ENCODE measurements around the gene KLHDC8B.

The KLHDC8B gene

DNA sequence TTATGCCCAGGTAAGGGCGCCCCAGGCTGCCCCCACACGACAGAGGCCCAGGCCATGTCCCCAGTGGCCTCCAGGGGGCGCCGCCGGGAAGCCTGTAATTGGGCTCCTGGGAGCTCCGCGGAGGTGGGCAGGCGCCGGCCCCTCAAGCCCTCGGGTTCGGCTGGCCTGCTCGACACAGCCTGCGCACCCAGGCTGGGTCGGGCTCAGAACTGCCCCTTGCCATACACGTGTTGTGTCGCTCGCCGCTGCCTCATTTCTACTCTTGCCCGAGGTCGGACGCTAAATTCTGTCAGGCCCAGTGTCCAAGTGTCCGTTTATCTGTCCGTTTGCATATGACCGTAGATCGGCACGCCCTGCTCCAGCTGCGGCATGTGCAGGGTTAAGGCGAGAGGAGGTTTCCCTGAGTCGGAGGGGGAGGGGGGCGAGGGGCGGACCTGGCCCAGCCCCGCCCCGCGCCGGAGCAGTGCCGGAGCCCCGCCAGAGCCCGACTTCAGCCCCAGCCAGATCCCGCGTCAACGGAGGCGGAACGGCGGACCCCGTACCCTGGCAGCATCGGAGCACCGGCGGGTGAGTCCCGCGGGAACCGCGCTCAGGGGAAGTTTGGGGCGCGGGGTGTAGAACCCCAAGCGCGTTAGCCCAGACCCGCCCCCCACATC is at the start of gene KLHDC8B:
Gene KLHDC8B, plus strand, starts transcription at position 480 of the 656 bp plus-strand sequence. CDS start 1,172 bp downstream, outside the sequence.
- peak; percentile 79 to 83 for ATAC-seq

DNA sequence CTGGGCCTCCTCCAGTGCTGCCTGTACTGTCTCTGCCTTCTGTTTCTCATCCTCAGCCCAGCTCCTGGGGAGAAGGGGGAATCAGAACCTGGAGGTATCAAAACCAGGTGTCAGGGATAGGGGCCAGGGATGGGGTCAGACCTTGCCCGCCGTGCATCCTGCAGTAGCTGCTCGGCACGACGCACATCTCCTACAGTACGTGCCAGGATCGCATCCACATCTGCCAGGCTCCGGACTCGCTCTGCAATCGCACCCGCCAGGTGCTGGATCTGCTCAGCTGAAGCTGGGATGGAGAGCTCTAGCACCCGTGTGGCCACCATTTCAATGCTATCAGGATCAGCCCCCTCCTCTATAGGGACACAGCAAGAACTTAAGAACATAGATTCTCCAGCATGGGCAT is 49.4 kb upstream of the KLHDC8B start:
- no peak for ATAC-seq

DNA sequence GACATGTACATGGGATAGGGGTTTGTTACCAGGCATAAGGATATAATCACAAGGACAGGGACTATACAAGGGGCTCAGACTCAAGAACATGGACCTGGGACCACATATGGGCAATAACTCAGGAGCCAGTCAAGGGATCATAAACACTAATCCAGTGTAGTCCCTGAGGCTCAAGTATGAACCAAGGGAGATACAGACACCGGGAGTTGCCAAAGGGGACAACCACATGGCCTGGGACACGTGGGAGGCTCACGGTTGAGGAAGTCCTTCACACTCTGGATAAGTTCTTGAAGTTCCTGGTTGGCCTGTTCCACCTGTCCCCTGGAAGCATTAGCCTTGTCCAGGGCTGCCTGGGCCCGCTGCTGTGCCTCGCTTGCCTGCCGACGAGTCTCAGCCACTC is 48.9 kb upstream of the KLHDC8B start:
- ATAC-seq: no peak

DNA sequence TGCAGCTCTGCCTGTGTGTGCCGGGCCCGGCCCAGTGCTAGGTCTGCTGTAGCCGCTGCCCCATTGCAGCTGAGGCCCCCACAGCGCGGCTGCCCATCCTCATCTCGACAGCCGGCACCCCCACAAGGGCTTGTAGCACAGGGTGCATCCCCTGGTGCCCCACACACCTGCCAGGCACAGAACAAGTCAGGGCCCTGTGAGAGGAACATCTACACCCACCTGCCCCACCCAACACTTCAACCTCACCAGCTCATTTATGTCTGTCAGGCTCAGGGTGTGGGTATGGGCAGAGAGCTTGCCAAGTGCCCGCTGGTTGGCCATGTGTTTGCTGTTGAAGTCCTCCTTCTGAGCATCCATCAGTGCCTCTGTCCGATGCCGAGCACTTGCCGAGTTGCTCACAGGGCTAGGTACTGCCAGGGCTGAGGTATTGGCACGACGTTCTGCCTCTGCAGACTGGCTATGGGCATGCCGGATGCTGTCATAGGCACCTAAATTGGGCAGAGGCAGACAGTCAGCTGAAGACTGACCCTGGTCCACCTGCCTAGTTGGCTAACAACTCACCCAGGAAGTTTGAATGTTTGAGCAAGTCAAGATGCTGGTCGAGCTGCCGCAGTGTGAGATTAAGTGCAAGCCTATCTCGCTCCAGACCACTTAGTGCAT is 48.4 kb upstream of the KLHDC8B start:
- ATAC-seq: no peak

DNA sequence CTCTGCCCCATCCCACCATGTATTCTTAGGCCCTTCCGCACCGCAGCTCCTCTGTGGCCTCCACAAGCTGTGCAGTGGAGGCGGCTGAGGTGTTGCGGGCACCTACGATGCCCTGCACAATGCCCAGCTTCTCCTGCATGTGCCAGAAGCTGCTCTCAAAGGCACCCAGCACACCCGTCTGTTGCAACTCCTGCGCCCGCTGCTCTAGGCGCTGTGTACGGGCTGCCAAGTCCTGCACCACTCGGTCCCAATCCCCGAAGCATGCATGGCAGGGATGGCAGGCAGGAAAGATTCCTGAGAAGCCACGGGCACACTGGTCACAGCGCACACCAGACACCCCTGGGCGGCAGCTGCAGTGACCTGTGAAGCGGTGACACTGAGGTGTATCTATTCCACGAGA is 47.7 kb upstream of the KLHDC8B start:
- no peak for ATAC-seq

DNA sequence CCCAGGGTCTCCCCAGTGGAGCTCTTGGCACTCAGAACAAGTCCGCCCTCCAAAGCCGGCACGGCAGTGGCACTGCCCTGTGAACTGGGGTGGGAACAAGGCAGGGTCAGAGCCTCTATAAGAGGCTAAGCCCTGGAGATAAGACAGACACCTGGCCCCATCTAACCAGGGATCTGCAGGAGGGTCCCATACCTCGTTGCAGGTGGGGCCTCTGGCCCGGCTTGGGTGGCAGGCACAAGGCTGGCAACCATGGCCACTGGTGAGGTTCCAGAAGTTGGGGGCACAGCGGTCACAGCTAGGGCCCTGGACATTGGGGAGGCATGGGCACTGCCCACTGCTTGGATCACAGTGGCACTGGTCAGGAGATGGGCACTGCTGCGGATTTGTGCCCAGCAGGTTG is 47.2 kb upstream of the KLHDC8B start:
- no peak for ATAC-seq

DNA sequence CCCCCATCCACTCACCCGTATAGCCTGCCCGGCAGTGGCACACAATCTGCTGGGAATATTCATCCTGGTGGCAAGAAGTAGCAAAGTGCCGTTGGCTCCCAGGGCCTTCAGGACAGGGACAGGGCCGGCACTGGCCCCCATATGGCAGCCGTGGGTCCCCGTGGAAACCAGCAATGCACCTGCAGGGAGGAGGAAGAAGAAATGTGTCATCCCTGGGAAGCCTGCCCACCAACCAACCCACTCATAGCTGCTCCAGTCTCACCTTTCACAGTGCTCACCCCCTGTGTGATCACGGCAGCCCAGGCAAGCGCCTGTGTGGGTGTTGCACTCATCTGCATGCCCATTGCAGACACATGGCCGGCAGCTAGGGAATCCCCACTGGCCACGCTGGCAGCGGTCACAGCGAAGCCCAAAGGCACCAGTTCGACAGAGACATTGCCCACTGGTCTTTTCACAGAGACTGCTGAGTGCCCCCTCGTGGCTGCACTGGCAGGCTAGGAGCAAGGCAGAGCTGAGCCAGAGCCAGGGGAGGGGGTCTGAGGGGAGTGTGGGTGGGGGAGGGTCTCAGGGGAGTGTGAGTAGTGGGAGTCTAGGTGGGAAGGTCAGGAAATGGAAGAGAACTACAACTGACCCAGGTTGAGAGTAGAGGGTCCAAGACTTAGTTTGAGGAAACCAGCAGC is 46.3 kb upstream of the KLHDC8B start:
- no peak for ATAC-seq

DNA sequence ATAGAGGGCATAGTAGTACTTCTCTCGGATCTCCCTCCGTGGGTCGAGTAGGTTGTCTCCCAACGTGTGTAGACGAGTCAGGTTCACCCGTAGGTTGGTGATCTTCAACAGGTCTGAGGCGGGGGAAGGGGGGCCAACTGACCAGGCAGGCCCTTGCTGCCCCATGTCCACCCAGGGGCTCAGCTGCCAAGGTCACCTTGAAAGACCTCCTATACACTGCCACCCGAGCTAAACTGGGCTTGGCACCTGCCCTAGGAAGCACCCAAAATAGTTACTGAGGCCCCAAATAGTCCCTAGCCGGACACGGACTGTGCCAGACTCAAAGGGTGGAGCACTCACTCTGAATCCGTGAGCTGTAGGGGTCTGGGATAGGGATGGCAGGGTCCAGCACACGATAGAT is 40.4 kb upstream of the KLHDC8B start:
- ATAC-seq: no peak

DNA sequence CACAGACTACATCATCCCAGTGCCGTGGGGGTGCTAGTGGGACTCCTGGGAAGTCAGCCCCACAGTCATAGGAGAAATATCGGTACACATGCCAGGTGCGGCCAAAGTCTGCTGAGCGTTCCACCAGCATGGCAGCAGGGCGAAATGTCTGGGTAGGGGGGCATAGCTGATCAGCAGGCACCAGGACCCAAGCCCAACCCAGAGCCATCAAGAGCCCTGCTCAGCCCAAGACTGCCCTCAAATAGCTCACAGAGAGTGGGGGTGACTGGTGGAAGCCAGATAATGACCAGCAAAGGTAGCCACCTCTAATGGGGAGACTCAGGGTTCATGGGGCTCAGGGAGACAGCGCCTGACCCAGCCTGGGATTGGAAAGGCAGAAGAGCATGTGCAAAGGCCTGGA is 39.8 kb upstream of the KLHDC8B start:
- ATAC-seq: no peak

DNA sequence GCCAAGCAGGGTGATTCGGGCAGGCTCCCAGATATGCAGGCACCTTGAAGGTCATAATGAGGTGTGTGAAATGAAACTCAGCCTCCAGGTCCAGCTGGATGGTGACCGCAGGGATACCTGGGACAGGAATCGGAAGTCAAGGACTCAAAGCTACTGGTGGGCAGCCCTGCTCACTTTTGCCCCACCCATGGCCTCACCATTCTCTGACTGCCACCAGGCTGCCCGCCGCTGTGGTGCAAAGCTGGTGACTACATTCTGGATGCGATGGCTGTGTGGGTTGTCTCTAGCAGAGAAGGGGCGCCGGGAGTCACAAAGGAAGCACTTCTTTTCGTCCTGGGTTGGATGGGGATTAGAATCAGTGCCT is 39.3 kb upstream of the KLHDC8B start:
- no peak for ATAC-seq

DNA sequence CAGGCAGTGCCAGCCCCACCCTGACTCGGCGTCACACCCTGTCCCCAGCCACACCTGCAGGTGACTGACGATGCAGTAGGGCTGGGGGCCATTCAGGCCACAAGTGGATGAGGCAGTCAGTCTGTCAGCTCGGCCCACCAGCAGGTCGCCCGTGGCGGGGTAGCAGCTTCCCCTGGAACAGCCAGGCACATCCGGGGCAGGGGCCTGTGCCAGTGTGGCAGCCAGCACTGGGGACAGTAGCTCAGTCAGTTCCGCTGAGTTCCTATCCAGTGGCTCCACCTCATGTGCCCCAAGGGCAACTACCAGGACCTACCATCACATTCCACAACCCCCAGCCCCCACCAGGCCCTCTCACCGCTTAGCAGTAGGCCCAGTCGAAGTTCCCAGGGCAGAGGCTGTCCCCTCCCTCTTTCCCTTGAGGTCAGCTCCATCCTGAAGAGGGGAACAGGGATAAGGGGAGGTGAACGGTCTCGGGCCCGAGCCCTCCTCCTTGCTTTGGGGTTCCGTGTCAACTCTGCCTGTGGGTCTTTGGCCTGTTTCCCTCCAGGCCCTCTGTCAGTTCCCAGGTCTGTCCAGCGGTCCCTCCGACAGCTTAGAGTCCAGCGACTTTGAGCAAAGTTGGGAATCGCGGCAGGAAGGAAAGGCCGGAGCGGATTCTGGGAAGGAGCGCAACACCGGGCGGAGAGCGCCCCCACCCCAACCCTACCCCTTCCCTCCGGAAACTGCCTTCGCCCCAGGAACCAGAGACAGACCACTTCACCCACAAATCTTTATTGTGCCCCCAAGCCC is 38.8 kb upstream of the KLHDC8B start, which contains the start of gene LAMB2:
Gene LAMB2, minus strand, starts transcription at position 614 of the 789 bp plus-strand sequence. Its CDS starts 183 bp downstream, at position 431.
- ATAC-seq: no peak

DNA sequence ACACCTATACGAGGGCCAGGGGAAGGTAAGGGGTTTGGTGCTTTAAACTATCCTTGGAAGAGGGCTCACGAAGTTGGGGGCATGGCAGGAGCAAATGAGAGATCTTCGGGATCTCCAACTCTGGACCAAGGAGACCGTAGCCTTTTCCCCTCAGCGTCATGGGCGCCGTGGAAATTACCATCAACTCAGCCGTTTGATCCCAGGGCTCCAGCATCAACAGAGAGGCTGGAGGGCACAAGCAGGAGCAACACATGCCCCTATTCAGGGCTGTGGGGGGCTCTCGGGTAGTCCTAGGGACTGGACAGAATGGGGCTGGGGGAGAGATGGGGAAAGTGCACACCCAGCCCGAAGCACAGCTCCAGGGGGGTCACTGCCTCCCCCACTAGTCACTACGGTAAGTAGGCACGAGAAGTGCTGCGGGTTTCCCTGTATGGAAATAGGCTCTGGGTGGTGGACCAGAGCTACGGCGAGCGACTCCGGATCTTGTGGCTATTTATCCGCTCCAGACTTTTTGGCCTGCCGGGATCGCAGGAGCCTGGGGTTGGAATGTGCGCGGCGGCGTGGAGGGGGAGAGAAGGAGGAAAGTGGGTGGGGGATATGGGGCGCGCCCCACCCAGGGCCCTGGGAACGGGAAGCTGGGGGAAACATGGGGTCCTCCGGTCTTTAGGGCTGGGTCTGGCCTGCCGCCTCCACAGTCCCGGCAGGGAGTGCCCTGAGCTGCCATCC is 38.0 kb upstream of the KLHDC8B start:
- ATAC-seq: no peak

DNA sequence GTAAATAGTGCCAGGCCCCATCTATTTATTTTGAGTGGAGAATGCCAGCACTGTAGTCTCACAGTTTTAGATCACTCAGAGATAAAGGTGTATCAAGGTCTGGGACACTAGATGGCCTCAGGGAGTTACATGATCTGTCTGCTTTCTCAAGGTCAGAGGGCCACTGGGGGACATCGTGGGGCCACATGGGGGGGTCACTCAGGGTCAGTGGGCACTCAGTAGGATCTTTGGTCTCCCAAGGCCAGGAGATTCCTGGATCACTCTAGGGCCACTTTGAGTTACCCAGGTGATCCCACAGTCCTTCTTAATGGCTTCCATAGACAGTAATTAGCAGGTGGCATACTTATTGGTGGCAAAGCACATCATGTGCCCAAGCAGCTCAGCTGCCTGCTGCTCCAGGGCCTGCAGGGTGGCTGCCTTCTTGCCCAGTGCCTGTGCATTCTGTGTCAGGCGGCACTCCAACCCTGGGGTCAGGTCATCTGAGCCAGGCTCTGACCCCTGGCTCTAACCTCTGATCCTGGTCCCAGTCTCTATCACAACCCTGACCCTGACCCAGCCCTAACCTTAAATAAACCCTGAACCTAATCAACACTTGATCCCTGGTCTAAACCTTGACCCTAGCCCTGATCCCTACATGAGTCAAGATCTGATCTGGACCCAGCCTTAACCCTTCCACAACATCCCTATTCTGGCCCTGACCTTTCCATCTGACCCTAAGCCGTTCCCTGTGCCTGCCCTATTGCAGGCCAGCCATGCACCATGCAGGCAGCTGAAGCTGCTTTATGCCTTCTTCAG is 36.7 kb upstream of the KLHDC8B start:
- ATAC-seq: no peak

DNA sequence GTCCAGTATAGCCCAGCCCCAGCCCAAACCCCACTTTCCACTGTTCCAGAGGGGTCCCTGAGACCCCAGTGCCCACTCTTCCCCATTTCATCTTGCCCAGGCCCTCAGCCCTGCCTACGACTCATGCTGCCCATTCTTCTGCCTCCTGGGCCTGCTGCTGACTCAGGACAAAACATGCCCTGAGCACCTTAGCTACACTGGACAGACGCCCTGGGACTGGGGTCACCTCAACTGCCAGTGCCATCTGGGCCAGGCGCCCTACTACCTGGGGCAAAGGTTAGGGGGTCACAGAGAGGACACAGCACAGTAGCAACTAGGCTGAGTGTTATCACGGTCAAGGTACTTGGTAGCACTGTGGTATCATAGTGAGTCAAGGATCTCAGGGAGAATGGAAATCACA is 35.9 kb upstream of the KLHDC8B start:
- no peak for ATAC-seq

DNA sequence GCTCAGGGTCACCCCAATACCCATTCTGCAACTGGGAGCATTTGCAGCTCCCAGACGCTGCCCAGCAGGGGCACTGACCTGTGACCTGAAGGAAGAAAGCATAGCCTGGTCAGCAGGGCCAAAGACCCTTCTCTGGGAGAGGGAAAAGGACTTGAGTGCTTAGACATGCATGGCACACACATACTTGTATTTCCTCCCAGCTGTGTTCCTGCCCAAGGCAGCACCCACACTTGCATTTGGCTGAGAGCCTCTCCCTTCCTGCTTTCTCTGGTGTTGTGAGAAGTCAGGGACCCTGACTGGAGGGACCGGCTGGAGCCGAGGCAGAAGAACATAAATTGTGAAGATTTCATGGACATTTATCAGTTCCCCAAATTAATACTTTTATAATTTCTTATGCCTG is 31.3 kb upstream of the KLHDC8B start:
- ATAC-seq: no peak

DNA sequence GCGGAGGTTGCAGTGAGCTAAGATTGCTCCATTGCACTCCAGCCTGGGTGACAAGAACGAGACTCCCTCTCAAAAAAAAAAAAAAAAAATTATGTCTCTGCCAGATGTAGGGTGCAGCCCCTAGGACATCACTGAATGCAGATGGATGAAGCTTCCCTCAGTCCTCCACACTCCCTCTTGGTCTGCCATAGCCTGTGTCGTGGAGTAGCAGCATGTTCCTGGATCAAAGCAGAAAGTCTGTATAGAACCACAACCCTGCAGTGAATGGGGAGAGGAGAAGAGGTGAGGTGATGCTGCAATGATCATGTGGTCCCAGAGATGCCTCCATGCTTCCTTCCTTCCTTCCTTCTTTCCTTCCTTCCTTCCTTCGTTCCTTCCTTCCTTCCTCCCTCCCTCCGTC is 23.2 kb upstream of the KLHDC8B start:
- no peak for ATAC-seq

DNA sequence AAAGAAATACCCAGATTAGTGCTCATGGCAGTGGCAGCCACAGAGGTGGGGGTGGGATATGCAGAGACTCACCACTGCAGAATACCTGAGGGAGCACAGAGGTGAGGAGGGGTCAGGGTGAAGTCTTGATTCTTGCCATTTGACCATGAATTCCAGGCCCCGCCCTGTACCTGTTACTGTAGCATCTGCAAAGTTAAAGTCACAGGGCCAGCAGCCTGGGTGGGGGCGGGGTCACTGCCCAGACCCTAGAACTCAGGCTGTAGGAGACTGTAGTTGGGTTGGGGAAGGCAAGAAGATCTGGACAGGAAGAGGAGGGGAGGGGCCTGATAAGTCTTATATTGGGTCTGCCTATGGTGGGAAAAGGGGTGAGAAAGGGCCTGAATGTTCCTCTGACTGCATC is 19.8 kb upstream of the KLHDC8B start:
- ATAC-seq: no peak

DNA sequence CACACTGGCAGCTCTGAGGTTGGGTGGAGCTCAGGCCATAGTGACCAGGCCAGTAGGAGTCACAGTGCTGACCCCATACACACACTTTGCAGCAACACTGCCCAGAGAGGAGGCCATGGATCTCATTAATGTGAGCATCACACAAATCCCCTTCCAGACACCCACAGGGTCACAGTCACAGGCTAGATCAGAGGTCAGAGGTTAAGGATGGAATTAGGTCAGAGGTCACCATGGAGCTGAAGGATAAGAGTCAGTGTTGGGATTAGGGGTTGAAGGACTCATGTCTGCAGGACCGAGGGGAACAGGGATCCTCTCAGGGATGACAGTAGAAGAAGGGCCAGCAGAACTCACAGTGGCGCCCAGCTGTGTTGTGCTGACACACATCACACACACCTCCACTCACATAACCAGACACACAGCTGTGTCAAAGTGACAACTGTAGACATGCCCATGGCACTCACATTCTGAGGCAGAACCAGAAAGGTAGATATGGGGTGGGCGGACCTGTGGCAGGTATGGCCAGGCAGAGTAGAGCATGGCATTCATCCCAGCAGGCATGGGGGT is 18.0 kb upstream of the KLHDC8B start:
- ATAC-seq: no peak

DNA sequence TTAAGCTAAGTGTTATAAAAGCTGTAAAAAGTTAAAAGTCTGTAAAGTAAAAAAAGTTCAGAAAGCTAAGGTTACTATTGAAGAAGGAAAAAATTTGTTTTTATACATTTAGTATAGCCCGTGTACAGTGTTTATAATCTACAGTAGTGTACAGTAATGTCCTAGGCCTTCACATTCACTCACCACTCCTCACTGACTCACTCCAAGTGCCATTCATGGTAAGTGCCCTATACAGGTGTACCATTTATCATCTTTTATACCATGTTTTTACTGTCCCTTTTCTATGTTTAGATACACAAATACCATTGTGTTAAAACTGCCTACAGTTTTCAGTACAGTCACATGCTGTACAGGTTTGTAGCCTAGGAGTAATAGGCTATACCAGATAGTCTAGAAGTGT is 14.1 kb upstream of the KLHDC8B start:
- no peak for ATAC-seq

DNA sequence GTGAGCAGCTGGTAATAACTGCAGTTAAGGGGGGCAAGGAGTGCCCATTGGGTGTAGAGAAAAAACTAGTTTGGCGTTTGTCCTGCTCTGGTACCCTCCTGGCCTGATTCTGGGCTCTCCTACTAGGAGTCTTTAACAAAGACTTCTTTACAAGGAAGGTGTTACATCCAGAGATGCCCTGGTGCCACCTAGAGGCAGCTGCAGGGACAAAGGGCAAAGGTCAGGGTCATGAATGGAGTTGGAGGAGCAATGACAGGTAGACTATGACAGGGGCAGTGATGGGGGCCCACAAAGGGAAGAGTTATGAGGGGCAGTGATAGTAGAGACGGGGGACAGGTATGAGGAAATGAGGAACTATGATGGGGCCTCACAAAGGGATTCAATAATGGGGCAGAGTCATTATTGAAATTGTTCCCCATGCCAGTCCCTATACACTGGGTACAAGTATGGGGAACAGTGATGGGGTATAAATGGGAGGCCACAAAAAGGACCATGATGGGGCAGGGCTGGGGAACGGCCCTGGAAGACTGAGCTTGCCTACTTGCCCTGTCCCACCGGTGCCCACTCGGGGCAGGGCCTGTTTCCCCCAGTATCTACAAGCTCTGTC is 13.2 kb upstream of the KLHDC8B start:
- peak; percentile 76 to 79 for ATAC-seq

DNA sequence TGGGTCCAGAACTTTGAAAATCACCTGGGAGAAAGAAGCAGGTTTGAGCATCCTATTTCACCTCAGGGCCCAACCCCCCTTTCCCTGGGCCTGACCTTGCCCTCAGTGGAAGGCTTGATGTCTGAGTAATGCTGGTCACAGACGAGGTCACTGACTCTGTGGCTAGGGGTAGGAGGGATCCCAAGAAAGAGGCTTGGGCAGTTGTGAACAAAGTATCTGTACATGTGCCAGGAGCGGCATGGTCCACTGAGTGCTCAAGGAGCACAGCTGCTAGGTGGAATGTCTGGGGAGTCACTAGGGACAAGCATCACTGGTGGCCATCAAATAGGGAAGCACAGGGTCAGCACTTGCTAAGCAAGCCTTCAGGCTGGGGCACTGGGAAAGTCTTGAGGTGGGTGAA is 12.6 kb upstream of the KLHDC8B start:
- ATAC-seq: no peak
